ENCODE measurements around the gene EDRF1.

The EDRF1 gene

DNA sequence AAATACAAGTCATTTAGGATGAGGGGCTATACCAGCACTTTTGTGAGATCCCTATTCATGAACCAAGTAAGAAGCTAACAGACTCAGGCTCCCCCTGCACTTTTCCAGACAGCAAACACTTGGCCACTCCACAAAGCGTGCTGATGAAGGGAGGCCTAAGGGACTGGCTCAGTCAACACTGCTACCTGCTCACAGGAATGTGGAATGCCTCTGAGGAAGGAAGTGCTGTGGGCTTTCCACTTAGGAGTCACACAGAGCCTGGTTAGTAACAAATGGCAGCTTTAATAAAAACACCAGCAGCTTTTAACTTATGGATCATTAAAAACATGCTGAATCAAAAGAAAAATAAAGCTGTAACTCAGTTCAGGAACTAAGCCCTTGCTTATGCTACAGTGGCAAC lies 88.5 kb downstream of the EDRF1 start:
- TF ChIP-seq, protein P1, sequence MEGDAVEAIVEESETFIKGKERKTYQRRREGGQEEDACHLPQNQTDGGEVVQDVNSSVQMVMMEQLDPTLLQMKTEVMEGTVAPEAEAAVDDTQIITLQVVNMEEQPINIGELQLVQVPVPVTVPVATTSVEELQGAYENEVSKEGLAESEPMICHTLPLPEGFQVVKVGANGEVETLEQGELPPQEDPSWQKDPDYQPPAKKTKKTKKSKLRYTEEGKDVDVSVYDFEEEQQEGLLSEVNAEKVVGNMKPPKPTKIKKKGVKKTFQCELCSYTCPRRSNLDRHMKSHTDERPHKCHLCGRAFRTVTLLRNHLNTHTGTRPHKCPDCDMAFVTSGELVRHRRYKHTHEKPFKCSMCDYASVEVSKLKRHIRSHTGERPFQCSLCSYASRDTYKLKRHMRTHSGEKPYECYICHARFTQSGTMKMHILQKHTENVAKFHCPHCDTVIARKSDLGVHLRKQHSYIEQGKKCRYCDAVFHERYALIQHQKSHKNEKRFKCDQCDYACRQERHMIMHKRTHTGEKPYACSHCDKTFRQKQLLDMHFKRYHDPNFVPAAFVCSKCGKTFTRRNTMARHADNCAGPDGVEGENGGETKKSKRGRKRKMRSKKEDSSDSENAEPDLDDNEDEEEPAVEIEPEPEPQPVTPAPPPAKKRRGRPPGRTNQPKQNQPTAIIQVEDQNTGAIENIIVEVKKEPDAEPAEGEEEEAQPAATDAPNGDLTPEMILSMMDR (IDR thresholded peaks at IDR 0.05; ENCODE audit: low read depth, low read length) = no peak
- peaks cover 6% of the 10 kb centered on the region for H3K36me3 ChIP-seq
- no peak overlapping the region for H3K4me3 ChIP-seq (ENCODE audit: low read depth, low read length)
- DNase-seq = no peak
- no peaks in the 10 kb centered on the region for H3K27me3 ChIP-seq
- peaks cover 4% of the 10 kb centered on the region; the same call in 1 of the 2 replicates for H3K4me1 ChIP-seq
- no peaks in the 10 kb centered on the region for H3K9me3 ChIP-seq

DNA sequence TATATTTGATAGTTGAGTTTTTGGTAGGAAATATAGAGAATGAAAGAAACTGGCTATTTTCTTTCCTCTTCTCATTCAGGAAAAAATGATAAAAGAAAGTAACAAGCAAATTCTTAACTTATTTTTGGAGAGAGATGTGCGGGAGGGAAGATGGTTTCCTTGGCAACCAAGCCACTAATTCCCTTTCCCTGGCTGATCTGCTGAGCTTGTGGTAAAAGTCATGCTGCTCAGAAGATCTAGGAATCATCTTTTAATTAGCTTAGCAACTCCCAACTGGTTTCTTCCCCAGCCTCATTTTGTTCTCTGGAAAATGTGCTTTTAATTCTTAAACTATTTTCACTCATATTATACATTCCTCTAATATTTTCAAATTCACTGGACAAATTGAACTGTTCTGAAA lies 91.7 kb downstream of the EDRF1 start:
- no peak for DNase-seq
- Histone ChIP-seq H3K27me3 (no peaks in the 10 kb centered on the region), H3K4me3 (ENCODE audit: low read depth, low read length) (no peak overlapping the region), H3K4me1 (peaks cover 4% of the 10 kb centered on the region; the same call in 1 of the 2 replicates), H3K9me3 (no peaks in the 10 kb centered on the region), H3K36me3 (peaks cover 6% of the 10 kb centered on the region)
- TF ChIP-seq, protein P1 (IDR thresholded peaks at IDR 0.05; ENCODE audit: low read depth, low read length) = no peak

DNA sequence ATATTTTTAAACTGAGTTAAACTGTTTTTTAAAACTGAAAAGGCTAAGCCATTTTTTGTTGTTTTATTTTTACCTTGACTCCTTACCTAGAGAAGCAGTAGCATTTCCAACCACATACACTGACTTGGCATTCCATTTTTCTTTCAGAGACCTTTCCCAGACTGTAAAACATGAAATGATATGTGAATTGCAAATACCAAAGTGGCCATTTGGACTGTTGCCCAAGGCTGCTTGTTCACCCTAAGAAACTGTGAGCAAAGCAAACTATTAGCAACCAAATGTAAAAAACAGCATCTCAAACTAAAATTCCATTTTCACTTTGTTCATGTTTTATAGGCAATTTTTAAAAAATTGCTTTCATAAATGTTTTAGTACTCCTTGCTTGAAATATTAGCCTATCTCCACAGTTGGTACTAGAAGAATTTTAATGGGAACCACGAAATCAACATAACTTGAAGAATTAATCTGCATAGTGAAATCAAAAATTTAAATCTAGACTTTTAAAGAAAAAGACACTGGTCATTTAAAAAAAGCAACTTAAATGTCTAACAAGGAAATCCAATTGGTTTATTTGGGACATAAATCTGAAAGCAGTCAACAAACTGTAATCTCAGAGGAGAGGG lies 92.7 kb downstream of the EDRF1 start:
- DNase-seq = no peak
- Histone ChIP-seq H3K9me3 (no peaks in the 10 kb centered on the region), H3K4me3 (ENCODE audit: low read depth, low read length) (no peak overlapping the region), H3K27me3 (no peaks in the 10 kb centered on the region), H3K36me3 (peaks cover 6% of the 10 kb centered on the region), H3K4me1 (peaks cover 4% of the 10 kb centered on the region; the same call in 1 of the 2 replicates)
- TF ChIP-seq, protein P1 (IDR thresholded peaks at IDR 0.05; ENCODE audit: low read depth, low read length) = no peak

Measured in BE2C (cell line).